Fibroblast of the conjunctiva (primary cell): ENCODE measurements around the gene FGB.
"Not testable (repeated sequence)": the region's sequence is repeated elsewhere in the genome, so short reads cannot be mapped to it uniquely, and the experiment has no call there.

Experiments used
- DNase-seq: peaks from one replicate; pipeline ENCODE4 v3.0.0-alpha.2; 2010; ENCODE audit warnings: low read depth

Gene FGB

GRCh38 chr4:154597281-154597680 lies 34.5 kb downstream of the FGB start:
- not testable (repeated sequence) for DNase-seq

- DNase-seq: no peak
These were observed 35.3 kb downstream of the FGB start for GRCh38 chr4:154597798-154598774.

GRCh38 chr4:154602404-154603020 lies 39.7 kb downstream of the FGB start:
- DNase-seq: no peak

- no peak for DNase-seq
These were observed 40.5 kb downstream of the FGB start for GRCh38 chr4:154603033-154603943.

- no peak for DNase-seq
These were observed 41.9 kb downstream of the FGB start for GRCh38 chr4:154604696-154605200.

GRCh38 chr4:154606728-154607723 lies 44.2 kb downstream of the FGB start:
- no peak for DNase-seq

GRCh38 chr4:154608361-154609252 lies 45.8 kb downstream of the FGB start:
- no peak for DNase-seq

- DNase-seq: no peak
These were observed 46.7 kb downstream of the FGB start for GRCh38 chr4:154609532-154609931.

- no peak for DNase-seq
These were observed 47.8 kb downstream of the FGB start for GRCh38 chr4:154610582-154610981.

- DNase-seq: no peak
These were observed 49.0 kb downstream of the FGB start for GRCh38 chr4:154611833-154612232.

- DNase-seq: no peak
These were observed 49.9 kb downstream of the FGB start, which contains the start of gene FGG for GRCh38 chr4:154612472-154613414. TSS of gene FGG (minus strand) at chr4:154612656. CDS start at chr4:154612609, 47 bp downstream.

GRCh38 chr4:154614306-154614705 lies 51.5 kb downstream of the FGB start:
- DNase-seq: no peak

GRCh38 chr4:154615211-154615610 lies 52.4 kb downstream of the FGB start:
- no peak for DNase-seq

GRCh38 chr4:154616287-154616686 lies 53.5 kb downstream of the FGB start:
- no peak for DNase-seq

- no peak for DNase-seq
These were observed 53.9 kb downstream of the FGB start for GRCh38 chr4:154616731-154617130.

GRCh38 chr4:154617820-154618317 lies 55.1 kb downstream of the FGB start:
- no peak for DNase-seq

- peak; percentile 31 for DNase-seq
These were observed 56.0 kb downstream of the FGB start for GRCh38 chr4:154618708-154619315.

GRCh38 chr4:154620111-154620510 lies 57.3 kb downstream of the FGB start:
- no peak for DNase-seq
